SU-DHL-6 (cell line): Measurements from ENCODE around the gene RASA2.
"Not testable (repeated sequence)": the region's sequence is repeated elsewhere in the genome, so short reads cannot be mapped to it uniquely, and the experiment has no call there.

Source experiments
- CTCF ChIP-seq: fragments of 200-600 bp; sonication (generic); IDR thresholded peaks from one replicate; pipeline ENCODE4 v1.5.1; 2017; ENCODE audit warnings: antibody characterized with exemption, mild to moderate bottlenecking, low read length, moderate library complexity; ENCODE audit not compliant: insufficient read depth, poor library complexity, severe bottlenecking
- EZH2phosphoT487 ChIP-seq: fragments of 200-600 bp; sonication (generic), shearing (Covaris generic); conservative IDR thresholded peaks from 2 replicates; pipeline ENCODE4 v1.6.1; 2018; ENCODE audit warnings: mild to moderate bottlenecking, antibody characterized with exemption, low read length, moderate library complexity, mixed read lengths

GRCh38 chr3:141497589-141497988 lies 10.8 kb downstream of the RASA2 start:
- not testable (repeated sequence) for TF ChIP-seq CTCF, EZH2phosphoT487
